Right lobe of liver (tissue), 6 donors: Measurements from ENCODE around the gene SULF2. TPM values are rescaled to one million over a fixed set of nuclear protein-coding genes. Genes with fewer than 3 reads are reported as not detected.

Source experiments
- ATAC-seq, 4 donors: fragments of 200-7000 bp; cut with Tn5 transposase; one replicate each; pipeline ENCODE4 v1.9.1; 2020; ENCODE audit warnings: mild to moderate bottlenecking in 4 of 4, moderate library complexity in 4 of 4
- DNase-seq, 3 donors: peaks; one replicate each; pipeline ENCODE4 v3.0.0-alpha.2; 2020
- H3K27ac ChIP-seq, 3 donors: fragments of 200-600 bp; one replicate each; pipeline ENCODE4 v1.8.0; 2022
- H3K27me3 ChIP-seq, 2 donors: fragments of 200-600 bp; one replicate each; pipeline ENCODE4 v1.8.0; 2022
- H3K36me3 ChIP-seq, 4 donors: fragments of 200-600 bp; sonication (generic) in 1 of 4; one replicate each; pipeline versions ENCODE4 v1.5.1 to v1.8.0; 2017 to 2022; ENCODE audit warnings: control low read depth in 1 of 4
- H3K4me1 ChIP-seq, 4 donors: fragments of 200-600 bp; sonication (generic) in 1 of 4; one replicate each; pipeline versions ENCODE4 v1.5.1 to v1.8.0; 2017 to 2022; ENCODE audit warnings: control low read depth in 1 of 4
- H3K4me3 ChIP-seq, 3 donors: fragments of 200-600 bp; one replicate each; pipeline ENCODE4 v1.8.0; 2022
- H3K9me3 ChIP-seq, 4 donors: fragments of 200-600 bp; sonication (generic) in 1 of 4; one replicate each; pipeline versions ENCODE4 v1.5.1 to v1.8.0; 2017 to 2022; ENCODE audit warnings: control low read depth in 1 of 4
- CTCF ChIP-seq, 4 donors: fragments of 200-600 bp in 3 of 4; fragments of 450-650 bp in 1 of 4; IDR thresholded peaks; one replicate each; pipeline versions ENCODE4 v1.5.1 to v1.8.0; 2016 to 2022; ENCODE audit warnings: antibody characterized with exemption in 4 of 4, mild to moderate bottlenecking in 2 of 4
- POLR2A ChIP-seq: fragments of 450-650 bp; IDR thresholded peaks from one replicate; pipeline ENCODE4 v1.6.1; 2017; ENCODE audit warnings: antibody characterized with exemption, mild to moderate bottlenecking
- WGBS: methylation state at CpG from one replicate; pipeline ENCODE4 v1.1.6; 2018; ENCODE audit warnings: low coverage, low lambda C conversion rate; ENCODE audit not compliant: insufficient coverage; ENCODE audit errors: missing lambda C conversion rate; 5-methylcytosine and 5-hydroxymethylcytosine counted together
- intact Hi-C, 2 donors: fragments of 100-400 bp; cut with DNase I; formaldehyde crosslinking; loops; one replicate each; pipeline versions ENCODE4 v1.11.2 to v1.14.1; 2022
- total RNA-seq, 6 experiments: library from RNA; depleted of rRNA in 2 of 6; stranded (reverse); fragments of >200 nt in 2 of 6; fragmentation: NEBNext Ultra II Directional in 3 of 6; extraction: Animal tissue kit (Norgen Biotek cat#: 25700) in 3 of 6; gene quantifications; one replicate each; pipeline versions ENCODE4 v1.1.0 to v1.2.4, GENCODE V29; 2016 to 2023
- donor health status: DM: no; HTN: yes; CAD: no.
- donor health status: DM: no; HTN: no; CAD: no.
- donor health status: DM: no; HTN: no; CAD: no.
- donor health status: DM: no; HTN: yes; CAD: no.
- donor health status: DM: no; HTN: yes; CAD: no.

The SULF2 gene
- total RNA-seq, 6 experiments from 2014 or later, result 6.1 to 92.0 (median 48.3) TPM

GRCh38 chr20:47821481-47822100 lies 36.3 kb upstream of the SULF2 start:
- no peaks in the 10 kb centered on the region for H3K4me1 ChIP-seq
- intact Hi-C loops, result loop anchor here in 1 of 2 donors (10.0 kb wide), 1 partner anchor 73 kb away; no protein-coding TSS in a partner anchor
- H3K36me3 ChIP-seq, result no peaks in the 10 kb centered on the region
- ATAC-seq (no peak), DNase-seq (no peak)
- no peak overlapping the region for H3K27ac ChIP-seq
- TF ChIP-seq POLR2A (no peak), CTCF (IDR thresholded peaks at IDR 0.05) (no peak)
- no peaks in the 10 kb centered on the region for H3K27me3 ChIP-seq
- 56% methylated on average over 9 of the region's 13 CpGs for WGBS
- no peak overlapping the region for H3K4me3 ChIP-seq
- H3K9me3 ChIP-seq, result no peaks in the 10 kb centered on the region

GRCh38 chr20:47818996-47819609 lies 33.8 kb upstream of the SULF2 start:
- Histone ChIP-seq H3K27me3 (no peaks in the 10 kb centered on the region), H3K27ac (no peak overlapping the region), H3K4me3 (no peak overlapping the region), H3K9me3 (no peaks in the 10 kb centered on the region), H3K4me1 (no peaks in the 10 kb centered on the region), H3K36me3 (no peaks in the 10 kb centered on the region)
- ATAC-seq, result no peak
- intact Hi-C loops, result no loop called here
- no peak for DNase-seq
- TF ChIP-seq CTCF (IDR thresholded peaks at IDR 0.05), result no peak
- no peak for TF ChIP-seq POLR2A
- WGBS, result 39% methylated on average over 8 of the region's 14 CpGs

- Histone ChIP-seq H3K4me3 (no peak overlapping the region), H3K27me3 (no peaks in the 10 kb centered on the region), H3K4me1 (no peaks in the 10 kb centered on the region), H3K27ac (no peak overlapping the region), H3K9me3 (no peaks in the 10 kb centered on the region), H3K36me3 (no peaks in the 10 kb centered on the region)
- DNase-seq, result no peak
- 58% methylated on average over 3 of the region's 7 CpGs for WGBS
- intact Hi-C loops, result no loop called here
- no peak for TF ChIP-seq POLR2A
- no peak for TF ChIP-seq CTCF (IDR thresholded peaks at IDR 0.05)
- no peak for ATAC-seq
These were observed 33.2 kb upstream of the SULF2 start for GRCh38 chr20:47818466-47818865.

- Histone ChIP-seq H3K36me3 (no peaks in the 10 kb centered on the region), H3K27ac (no peak overlapping the region), H3K27me3 (no peaks in the 10 kb centered on the region), H3K4me1 (no peaks in the 10 kb centered on the region), H3K9me3 (no peaks in the 10 kb centered on the region), H3K4me3 (no peak overlapping the region)
- DNase-seq, result no peak
- TF ChIP-seq POLR2A, result no peak
- no peak for TF ChIP-seq CTCF (IDR thresholded peaks at IDR 0.05)
- no peak for ATAC-seq
- intact Hi-C loops, result no loop called here
- WGBS, result 31% methylated on average over 3 of the region's 3 CpGs
These were observed 32.7 kb upstream of the SULF2 start for GRCh38 chr20:47818016-47818415.
